Measurements from ENCODE around the gene MUC2. TPM values are rescaled to one million over a fixed set of nuclear protein-coding genes. Genes with fewer than 3 reads are reported as not detected.

The MUC2 gene
- total and polyA plus RNA-seq, 10 of the 15 experiments (the other 5 are each of a cell fraction or from before 2014, with no cell fraction given), result 0.23 TPM; not detected in 9

GRCh38 chr11:1118755-1119603 is 44.3 kb downstream of the MUC2 start:
- H3K9me3 ChIP-seq (replicated peaks; ENCODE audit: control insufficient read depth, insufficient read depth, low read length), result no peaks in the 10 kb centered on the region
- WGBS (ENCODE audit: insufficient coverage, insufficient replicate concordance, low lambda C conversion rate, missing lambda C conversion rate), result 32% methylated on average over 22 of the region's 22 CpGs
- in situ Hi-C loops (cut with MboI), result no loop called here
- DNase-seq (ENCODE audit: low read depth, low spot score) (no peak), ATAC-seq (no peak), FAIRE-seq (no peak)
- no peak for TF ChIP-seq POU2F2 (IDR thresholded peaks at IDR 0.05; ENCODE audit: borderline replicate concordance, low read depth, low read length)
- no peak for TF ChIP-seq BACH1 (IDR thresholded peaks at IDR 0.05; ENCODE audit: borderline replicate concordance)
- no peak for TF ChIP-seq ZNF217 (IDR thresholded peaks at IDR 0.05)
- no peak for TF ChIP-seq CREB1 (IDR thresholded peaks at IDR 0.05; ENCODE audit: low read depth)
- no peak for TF ChIP-seq GATAD2B (conservative IDR thresholded peaks at IDR 0.05; ENCODE audit: low read depth)
- no peak for TF ChIP-seq MYC (IDR thresholded peaks at IDR 0.05; ENCODE audit: insufficient read depth, insufficient read length, insufficient replicate concordance, low read length, severe bottlenecking)
- no peak for TF ChIP-seq CEBPB (IDR thresholded peaks at IDR 0.05; ENCODE audit: borderline replicate concordance in 1 of 2, low read depth in 2 of 2, low read length in 2 of 2)
- TF ChIP-seq HDAC2 (IDR thresholded peaks at IDR 0.05), result no peak
- no peak for TF ChIP-seq KLF5 (IDR thresholded peaks at IDR 0.05; ENCODE audit: partially characterized antibody)
- no peak for TF ChIP-seq YBX1 (IDR thresholded peaks at IDR 0.05)
- no peak for TF ChIP-seq FOXM1 (IDR thresholded peaks at IDR 0.05; ENCODE audit: low read depth, low read length)
- no peak for TF ChIP-seq IKZF2 (IDR thresholded peaks at IDR 0.05)
- TF ChIP-seq, protein P1, sequence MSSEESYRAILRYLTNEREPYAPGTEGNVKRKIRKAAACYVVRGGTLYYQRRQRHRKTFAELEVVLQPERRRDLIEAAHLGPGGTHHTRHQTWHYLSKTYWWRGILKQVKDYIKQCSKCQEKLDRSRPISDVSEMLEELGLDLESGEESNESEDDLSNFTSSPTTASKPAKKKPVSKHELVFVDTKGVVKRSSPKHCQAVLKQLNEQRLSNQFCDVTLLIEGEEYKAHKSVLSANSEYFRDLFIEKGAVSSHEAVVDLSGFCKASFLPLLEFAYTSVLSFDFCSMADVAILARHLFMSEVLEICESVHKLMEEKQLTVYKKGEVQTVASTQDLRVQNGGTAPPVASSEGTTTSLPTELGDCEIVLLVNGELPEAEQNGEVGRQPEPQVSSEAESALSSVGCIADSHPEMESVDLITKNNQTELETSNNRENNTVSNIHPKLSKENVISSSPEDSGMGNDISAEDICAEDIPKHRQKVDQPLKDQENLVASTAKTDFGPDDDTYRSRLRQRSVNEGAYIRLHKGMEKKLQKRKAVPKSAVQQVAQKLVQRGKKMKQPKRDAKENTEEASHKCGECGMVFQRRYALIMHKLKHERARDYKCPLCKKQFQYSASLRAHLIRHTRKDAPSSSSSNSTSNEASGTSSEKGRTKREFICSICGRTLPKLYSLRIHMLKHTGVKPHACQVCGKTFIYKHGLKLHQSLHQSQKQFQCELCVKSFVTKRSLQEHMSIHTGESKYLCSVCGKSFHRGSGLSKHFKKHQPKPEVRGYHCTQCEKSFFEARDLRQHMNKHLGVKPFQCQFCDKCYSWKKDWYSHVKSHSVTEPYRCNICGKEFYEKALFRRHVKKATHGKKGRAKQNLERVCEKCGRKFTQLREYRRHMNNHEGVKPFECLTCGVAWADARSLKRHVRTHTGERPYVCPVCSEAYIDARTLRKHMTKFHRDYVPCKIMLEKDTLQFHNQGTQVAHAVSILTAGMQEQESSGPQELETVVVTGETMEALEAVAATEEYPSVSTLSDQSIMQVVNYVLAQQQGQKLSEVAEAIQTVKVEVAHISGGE (CRISPR knock-in tag; IDR thresholded peaks at IDR 0.05), result no peak
- no peak for TF ChIP-seq TCF12 (IDR thresholded peaks at IDR 0.05; ENCODE audit: low read depth, low read length)
- TF ChIP-seq CHD4 (IDR thresholded peaks at IDR 0.05), result no peak
- ChIA-PET POLR2A (no interaction called here), SMC1A (ENCODE audit: uncharacterized antibody, unreplicated experiment) (no interaction called here), RAD21 (ENCODE audit: unreplicated experiment) (no interaction called here), CTCF (no interaction called here)
- H3K79me2 ChIP-seq (ENCODE audit: control insufficient read depth, insufficient read depth, low read length), result no peaks in the 10 kb centered on the region
- intact Hi-C loops (cut with micrococcal nuclease; ENCODE audit: unreplicated experiment), result loop anchor here (10.0 kb wide), 1 partner anchor 456 kb away; the partner anchor contains the start of gene DUSP8
- H2AFZ ChIP-seq (ENCODE audit: control insufficient read depth, low read depth, low read length), result no peak overlapping the region
- no peak overlapping the region for H3K9ac ChIP-seq (ENCODE audit: control insufficient read depth, insufficient read depth, low read length)
- no peaks in the 10 kb centered on the region for H3K4me1 ChIP-seq (ENCODE audit: control insufficient read depth, insufficient read depth, low read length)
- H3K4me3 ChIP-seq, result no peak overlapping the region
- no peak overlapping the region for H3K4me2 ChIP-seq (ENCODE audit: control insufficient read depth, insufficient read depth)
- no peaks in the 10 kb centered on the region for H3K27me3 ChIP-seq (replicated peaks in 1 of 2; ENCODE audit: control insufficient read depth in 2 of 2, insufficient read depth in 2 of 2, low read length in 1 of 2)
- BruUV-seq (replicated peaks), result no TSS peak
- no peaks in the 10 kb centered on the region for H3K36me3 ChIP-seq (ENCODE audit: control insufficient read depth in 2 of 2, insufficient read depth in 2 of 2, low read length in 1 of 2)
- no peaks in the 10 kb centered on the region for H4K20me1 ChIP-seq (ENCODE audit: control insufficient read depth, insufficient read depth)
- no peak overlapping the region for H3K27ac ChIP-seq (ENCODE audit: control insufficient read depth, insufficient read depth)
